K562 (cell line): Measurements from ENCODE around the gene LRP10. TPM values are rescaled to one million over a fixed set of nuclear protein-coding genes. Genes with fewer than 3 reads are reported as not detected.
A peak's percentile ranks its signal among the peaks of the same experiment; 100 is the strongest.

Source experiments
- CEBPZ ChIP-seq: fragments of 150-350 bp; IDR thresholded peaks from 2 replicates; pipeline ENCODE4 v1.6.1; 2014; ENCODE audit warnings: low read depth, mild to moderate bottlenecking, low read length, borderline replicate concordance
- CGGBP1 ChIP-seq: fragments of 250-450 bp; sonication (Bioruptor Pico); IDR thresholded peaks from 2 replicates; pipeline ENCODE4 v1.9.0; 2021; ENCODE audit warnings: mild to moderate bottlenecking
- CREB1 ChIP-seq, 2 experiments: sonication (generic) in 1 of 2; formaldehyde crosslinking in 1 of 2; IDR thresholded peaks; 2 replicates each; pipeline versions ENCODE4 v1.6.1 to v1.8.0; 2012 to 2022; ENCODE audit warnings: inconsistent platforms in 1 of 2, mild to moderate bottlenecking in 1 of 2, missing genetic modification reagents in 1 of 2, moderate library complexity in 1 of 2
- ETS1 ChIP-seq: conservative IDR thresholded peaks from 2 replicates; pipeline ENCODE4 v1.6.1; 2011; ENCODE audit warnings: low read depth, mild to moderate bottlenecking, low read length; ENCODE audit not compliant: control insufficient read depth
- FOXO4 ChIP-seq: fragments of 450-650 bp; formaldehyde crosslinking; IDR thresholded peaks from 2 replicates; pipeline ENCODE4 v1.4.0; 2020; ENCODE audit warnings: mild to moderate bottlenecking, moderate library complexity
- GABPA ChIP-seq: fragments of 200-800 bp; sonication (Bioruptor generic); conservative IDR thresholded peaks from 2 replicates; pipeline ENCODE4 v1.6.1; 2016; ENCODE audit warnings: low read depth, missing genetic modification characterization, missing compliant biosample characterization
- HMG20A ChIP-seq: fragments of 450-650 bp; formaldehyde crosslinking; conservative IDR thresholded peaks from 2 replicates; pipeline ENCODE4 v1.4.0; 2020; ENCODE audit warnings: mild to moderate bottlenecking, mixed read lengths
- HSF4 ChIP-seq: fragments of 250-450 bp; sonication (Bioruptor Pico); IDR thresholded peaks from 2 replicates; pipeline ENCODE4 v2.1.2; 2022; ENCODE audit warnings: mild to moderate bottlenecking, moderate library complexity, borderline replicate concordance
- KAT7 ChIP-seq: sonication (generic); formaldehyde crosslinking; IDR thresholded peaks from 2 replicates; pipeline ENCODE4 v1.8.0; 2022; ENCODE audit warnings: missing genetic modification reagents, mild to moderate bottlenecking, borderline replicate concordance
- KLF6 ChIP-seq: fragments of 250-450 bp; sonication (Bioruptor Pico); IDR thresholded peaks from 2 replicates; pipeline ENCODE4 v1.4.0; 2020; ENCODE audit warnings: mild to moderate bottlenecking, moderate library complexity, borderline replicate concordance
- NR1H2 ChIP-seq: sonication (generic); formaldehyde crosslinking; IDR thresholded peaks from 2 replicates; pipeline ENCODE4 v1.4.0; 2020; ENCODE audit warnings: mild to moderate bottlenecking, missing genetic modification reagents
- POU5F1 ChIP-seq: fragments of 150-350 bp; IDR thresholded peaks from 2 replicates; pipeline ENCODE4 v1.6.1; 2014; ENCODE audit warnings: borderline replicate concordance, low read length, low read depth, mild to moderate bottlenecking; ENCODE audit not compliant: partially characterized antibody
- SP2 ChIP-seq: IDR thresholded peaks from 2 replicates; pipeline ENCODE4 v1.6.1; 2011; ENCODE audit warnings: mild to moderate bottlenecking, low read depth, low read length, moderate library complexity; ENCODE audit not compliant: poor library complexity, severe bottlenecking; ENCODE audit errors: extremely low read depth
- TARDBP ChIP-seq: fragments of 450-650 bp; IDR thresholded peaks from 2 replicates; pipeline ENCODE4 v1.6.1; 2016
- TBL1XR1 ChIP-seq, 2 experiments: IDR thresholded peaks; 2 replicates each; pipeline ENCODE4 v1.6.1; 2012; ENCODE audit warnings: improper control_type of control experiment in 2 of 2, low read length in 2 of 2, mild to moderate bottlenecking in 1 of 2
- TRIM24 ChIP-seq, 2 experiments: fragments of 450-650 bp; IDR thresholded peaks; 2 replicates each; pipeline ENCODE4 v1.6.1; 2016
- ZNF277 ChIP-seq: fragments of 250-450 bp; sonication (Bioruptor Pico); IDR thresholded peaks from 2 replicates; pipeline ENCODE4 v1.8.0; 2022; ENCODE audit warnings: inconsistent platforms, mild to moderate bottlenecking, moderate library complexity, borderline replicate concordance
- ZNF57 ChIP-seq: fragments of 450-650 bp; formaldehyde crosslinking; IDR thresholded peaks from 2 replicates; pipeline ENCODE4 v1.4.0; 2020; ENCODE audit warnings: mild to moderate bottlenecking, moderate library complexity
- ZNF766 ChIP-seq: fragments of 200-800 bp; sonication (Bioruptor generic); conservative IDR thresholded peaks from 2 replicates; pipeline ENCODE4 v1.6.1; 2016; ENCODE audit warnings: missing genetic modification characterization, missing compliant biosample characterization
- ZSCAN32 ChIP-seq: fragments of 450-650 bp; formaldehyde crosslinking; IDR thresholded peaks from 2 replicates; pipeline ENCODE4 v1.4.0; 2020; ENCODE audit warnings: mild to moderate bottlenecking, moderate library complexity
- polyA plus RNA-seq, 8 experiments: library from polyadenylated mRNA; depleted of rRNA in 4 of 8; stranded (reverse) in 5 of 8; unstranded in 3 of 8; fragments of >200 nt; fragmentation: Nextera tagmentation in 2 of 8; fragmentation: Illumina TruSeq in 1 of 8; extraction: Ambion mirVana in 2 of 8; extraction: Trizol in 1 of 8; gene quantifications; 2 replicates each; pipeline versions ENCODE4 v1.2.1 to v1.2.3, GENCODE V29; 2011 to 2014; ENCODE audit warnings: inconsistent platforms in 1 of 8, missing spikeins in 1 of 8
- total RNA-seq, 7 experiments: library from RNA; depleted of rRNA in 6 of 7; stranded (reverse); fragments of >200 nt in 6 of 7; fragmentation: Illumina TruSeq in 2 of 7; extraction: Trizol in 2 of 7; gene quantifications; 2 replicates each; pipeline versions ENCODE4 v1.2.1 to v1.2.3, GENCODE V29; 2011 to 2021; ENCODE audit warnings: low replicate concordance in 1 of 7

Gene LRP10
- total and polyA plus RNA-seq, 9 of the 15 experiments (the other 6 are each of a cell fraction or from before 2014, with no cell fraction given): 1.3 to 45.5 (median 10.9) TPM

GRCh38 chr14:22870811-22871223, 723 bp upstream of the LRP10 start (continued):
- TF ChIP-seq ZNF277 (CRISPR knock-in tag) (no peak), ZNF766 (CRISPR knock-in tag) (no peak; the same call in 1 of the 2 replicates), ETS1 (no peak), NR1H2 (CRISPR knock-in tag) (no peak), KLF6 (CRISPR knock-in tag) (no peak), TARDBP (no peak), FOXO4 (CRISPR knock-in tag) (no peak), CEBPZ (no peak), POU5F1 (no peak), GABPA (tag) (peak; percentile 79), SP2 (no peak), HMG20A (CRISPR knock-in tag) (no peak), ZSCAN32 (CRISPR knock-in tag) (no peak), TRIM24 (IDR thresholded peaks at IDR 0.05) (0 out of 4 replicates have a peak, but pooled peaks of 1 of the 2 experiments have one; percentile 9), HSF4 (CRISPR knock-in tag) (no peak), CREB1 (IDR thresholded peaks at IDR 0.05) (no peak), CREB1 (CRISPR knock-in tag; IDR thresholded peaks at IDR 0.05) (no peak), KAT7 (CRISPR knock-in tag) (no peak), ZNF57 (CRISPR knock-in tag) (no peak), CGGBP1 (CRISPR knock-in tag) (no peak), TBL1XR1 (IDR thresholded peaks at IDR 0.05; ENCODE audit: low read length in 2 of 2) (no peak)
